A673 (cell line): ENCODE results near the gene APBA3. TPM values are rescaled to one million over a fixed set of nuclear protein-coding genes. Genes with fewer than 3 reads are reported as not detected.
A peak's percentile ranks its signal among the peaks of the same experiment; 100 is the strongest.

ENCODE experiments used
- BruUV-seq: library from RNA; stranded (reverse); fragments of 400-500 nt; replicated peaks from 2 replicates; lab custom pipeline; 2021; lab: Mats Ljungman, UMichigan
- CTCF ChIA-PET: fragments of 300-600 bp; sonication (Branson Sonifier 250); formaldehyde crosslinking; loops from one replicate; lab custom pipeline; 2022; ENCODE audit warnings: antibody characterized with exemption; lab: Charles Lee
- POLR2A ChIA-PET: fragments of 300-600 bp; sonication (Branson Sonifier 250); formaldehyde crosslinking; loops from one replicate; lab custom pipeline; 2022; ENCODE audit warnings: antibody characterized with exemption; ENCODE audit not compliant: low non-redundant PET; lab: Charles Lee
- DNase-seq: peaks from one replicate; pipeline ENCODE4 v3.0.0-alpha.2; 2015; ENCODE audit warnings: low spot score
- H3K27ac ChIP-seq: fragments of 200-600 bp; sonication (generic); 2 replicates; pipeline ENCODE4 v1.5.1; 2016; ENCODE audit warnings: mixed run types, low read depth, mild to moderate bottlenecking, mixed read lengths, antibody characterized with exemption, low read length; ENCODE audit not compliant: poor library complexity, severe bottlenecking
- H3K27me3 ChIP-seq: fragments of 200-600 bp; sonication (generic); replicated peaks from 2 replicates; pipeline ENCODE4 v1.6.1; 2017; ENCODE audit warnings: mixed run types, low read depth, mild to moderate bottlenecking, mixed read lengths, antibody characterized with exemption, low read length; ENCODE audit not compliant: insufficient read depth, poor library complexity
- H3K36me3 ChIP-seq: fragments of 200-600 bp; sonication (generic); 2 replicates; pipeline ENCODE4 v1.6.1; 2016; ENCODE audit warnings: mixed run types, mild to moderate bottlenecking, mixed read lengths, antibody characterized with exemption, low read length; ENCODE audit not compliant: insufficient read depth, poor library complexity, severe bottlenecking
- H3K4me1 ChIP-seq: fragments of 200-600 bp; sonication (generic); 2 replicates; pipeline ENCODE4 v1.6.1; 2017; ENCODE audit warnings: mixed run types, mild to moderate bottlenecking, mixed read lengths, antibody characterized with exemption, low read length; ENCODE audit not compliant: insufficient read depth, poor library complexity, severe bottlenecking
- H3K4me3 ChIP-seq: fragments of 200-600 bp; sonication (generic); 2 replicates; pipeline ENCODE4 v1.5.1; 2016; ENCODE audit warnings: low read depth, mixed run types, mild to moderate bottlenecking, mixed read lengths, low read length; ENCODE audit not compliant: poor library complexity, severe bottlenecking
- H3K9me3 ChIP-seq: fragments of 200-600 bp; sonication (generic); 2 replicates; pipeline ENCODE4 v1.6.1; 2016; ENCODE audit warnings: mixed run types, low read depth, mild to moderate bottlenecking, mixed read lengths, antibody characterized with exemption, low read length; ENCODE audit not compliant: poor library complexity, severe bottlenecking
- CTCF ChIP-seq: fragments of 300-800, 200-600 bp; sonication (generic); conservative IDR thresholded peaks from 2 replicates; pipeline ENCODE4 v1.5.1; 2017; ENCODE audit warnings: low read depth, mild to moderate bottlenecking, antibody characterized with exemption, low read length, moderate library complexity, mixed read lengths
- EZH2 ChIP-seq: fragments of 200-600 bp; sonication (generic); IDR thresholded peaks from 2 replicates; pipeline ENCODE4 v1.6.1; 2017; ENCODE audit warnings: borderline replicate concordance, low read depth, mild to moderate bottlenecking, mixed read lengths, antibody characterized with exemption, low read length; ENCODE audit not compliant: poor library complexity, severe bottlenecking
- intact Hi-C: fragments of 100-400 bp; cut with micrococcal nuclease; formaldehyde crosslinking; loops from one replicate; pipeline ENCODE4 v1.10.0; 2022; ENCODE audit not compliant: unreplicated experiment
- total RNA-seq: library from RNA; stranded (reverse); gene quantifications from 2 replicates; pipeline ENCODE4 v1.2.3, GENCODE V29; 2021

The APBA3 gene
- total RNA-seq, 1 experiment from 2014 or later: 30.0 TPM

GRCh38 chr19:3734310-3734600 is 27.2 kb downstream of the APBA3 start:
- CTCF ChIA-PET: no interaction called here
- no TSS peak for BruUV-seq
- DNase-seq: no peak
- Histone ChIP-seq H3K27me3 (no peaks in the 10 kb centered on the region), H3K4me1 (no peaks in the 10 kb centered on the region), H3K27ac (no peak overlapping the region), H3K9me3 (no peaks in the 10 kb centered on the region), H3K36me3 (no peaks in the 10 kb centered on the region), H3K4me3 (no peak overlapping the region)
- no peak for TF ChIP-seq EZH2
- no peak for TF ChIP-seq CTCF
- intact Hi-C loops: no loop called here
- POLR2A ChIA-PET: no interaction called here

GRCh38 chr19:3733549-3734309 is 27.8 kb downstream of the APBA3 start:
- BruUV-seq: no TSS peak
- Histone ChIP-seq H3K27ac (no peak overlapping the region), H3K36me3 (no peaks in the 10 kb centered on the region), H3K9me3 (no peaks in the 10 kb centered on the region), H3K27me3 (no peaks in the 10 kb centered on the region), H3K4me1 (no peaks in the 10 kb centered on the region), H3K4me3 (no peak overlapping the region)
- intact Hi-C loops: no loop called here
- POLR2A ChIA-PET: no interaction called here
- DNase-seq: peak; percentile 69
- TF ChIP-seq CTCF (no peak), EZH2 (no peak)
- CTCF ChIA-PET: no interaction called here

GRCh38 chr19:3732108-3732507 is 29.4 kb downstream of the APBA3 start:
- BruUV-seq: no TSS peak
- Histone ChIP-seq H3K27me3 (no peaks in the 10 kb centered on the region), H3K27ac (no peak overlapping the region), H3K4me1 (no peaks in the 10 kb centered on the region), H3K36me3 (no peaks in the 10 kb centered on the region), H3K4me3 (no peak overlapping the region), H3K9me3 (no peaks in the 10 kb centered on the region)
- no peak for DNase-seq
- TF ChIP-seq EZH2 (no peak), CTCF (no peak)
- intact Hi-C loops: no loop called here
- ChIA-PET POLR2A (no interaction called here), CTCF (interaction anchor here (0.7 kb wide), 1 partner anchor 154 kb away, joined by 3 read pairs; no protein-coding TSS in a partner anchor)
